H1 (cell line): ENCODE measurements around the gene MMAA. TPM values are rescaled to one million over a fixed set of nuclear protein-coding genes. Genes with fewer than 3 reads are reported as not detected.

Experiments used
- CTCF ChIA-PET: fragments of 300-600 bp; sonication (Branson Sonifier 250); formaldehyde crosslinking; loops from one replicate; lab custom pipeline; 2021; ENCODE audit not compliant: partially characterized antibody; lab: Charles Lee
- POLR2A ChIA-PET: fragments of 300-600 bp; sonication (Branson Sonifier 250); formaldehyde crosslinking; loops from one replicate; lab custom pipeline; 2021; ENCODE audit warnings: inconsistent platforms; ENCODE audit not compliant: partially characterized antibody; lab: Charles Lee
- DNase-seq, 2 experiments: peaks; one replicate each; pipeline versions ENCODE4 v3.0.0 to v3.0.0-alpha.2; 2010 to 2022; ENCODE audit warnings: low spot score in 2 of 2, low read depth in 1 of 2, mixed read lengths in 1 of 2
- FAIRE-seq: peaks from 2 replicates; lab custom pipeline; 2011; peaks lifted over from hg19 to GRCh38; lab: Jason Lieb, UNC
- H2AFZ ChIP-seq: 2 replicates; pipeline ENCODE4 v1.8.1; 2012; ENCODE audit warnings: low read length, inconsistent platforms
- H2AK5ac ChIP-seq: 2 replicates; pipeline ENCODE4 v1.6.1; 2013; ENCODE audit warnings: low read depth, low read length
- H2BK120ac ChIP-seq: replicated peaks from 2 replicates; pipeline ENCODE3; 2013; ENCODE audit warnings: low read depth, low read length, inconsistent platforms
- H2BK12ac ChIP-seq: 2 replicates; pipeline ENCODE4 v1.6.1; 2013; ENCODE audit warnings: low read depth, low read length
- H2BK15ac ChIP-seq: 2 replicates; pipeline ENCODE4 v1.6.1; 2013; ENCODE audit warnings: low read length
- H2BK20ac ChIP-seq: 2 replicates; pipeline ENCODE4 v1.6.1; 2013; ENCODE audit warnings: low read length
- H2BK5ac ChIP-seq: 2 replicates; pipeline ENCODE4 v1.6.1; 2013; ENCODE audit warnings: low read depth, low read length
- H3K14ac ChIP-seq: 2 replicates; pipeline ENCODE4 v1.6.1; 2013; ENCODE audit warnings: inconsistent platforms; ENCODE audit not compliant: insufficient read length
- H3K18ac ChIP-seq: 2 replicates; pipeline ENCODE4 v1.6.1; 2013; ENCODE audit warnings: low read length; ENCODE audit errors: extremely low read depth
- H3K23ac ChIP-seq: 2 replicates; pipeline ENCODE4 v1.6.1; 2013; ENCODE audit warnings: inconsistent platforms; ENCODE audit not compliant: insufficient read length
- H3K23me2 ChIP-seq: 2 replicates; pipeline ENCODE4 v1.6.1; 2013; ENCODE audit warnings: low read depth, low read length
- H3K27ac ChIP-seq: 2 replicates; pipeline ENCODE4 v1.6.1; 2011; ENCODE audit warnings: low read depth, low read length, inconsistent platforms
- H3K27me3 ChIP-seq, 4 experiments: replicated peaks in 1 of 4; 1 replicate in 1 of 4; 2 replicates in 3 of 4; pipeline versions ENCODE4 v1.6.1 to v1.8.1; 2011 to 2013; ENCODE audit warnings: low read length in 3 of 4, mild to moderate bottlenecking in 3 of 4, inconsistent platforms in 2 of 4, mixed read lengths in 2 of 4, moderate library complexity in 1 of 4; ENCODE audit not compliant: control insufficient read depth in 3 of 4, insufficient read depth in 3 of 4; ENCODE audit errors: extremely low read depth in 1 of 4
- H3K36me3 ChIP-seq, 4 experiments: 2 replicates each; pipeline versions ENCODE4 v1.6.1 to v1.8.1; 2011 to 2013; ENCODE audit warnings: mild to moderate bottlenecking in 4 of 4, low read length in 3 of 4, moderate library complexity in 2 of 4, control low read depth in 1 of 4, inconsistent platforms in 1 of 4; ENCODE audit not compliant: insufficient read depth in 4 of 4, control insufficient read depth in 2 of 4
- H3K4ac ChIP-seq: replicated peaks from 2 replicates; pipeline ENCODE3; 2013; ENCODE audit warnings: low read length, low read depth, mixed read lengths, inconsistent platforms; ENCODE audit not compliant: insufficient read length
- H3K4me1 ChIP-seq, 4 experiments: replicated peaks in 1 of 4; 1 replicate in 1 of 4; 2 replicates in 3 of 4; pipeline versions ENCODE4 v1.6.1 to v1.8.1; 2011 to 2013; ENCODE audit warnings: low read length in 3 of 4, inconsistent platforms in 2 of 4, mixed read lengths in 1 of 4; ENCODE audit not compliant: insufficient read depth in 4 of 4, control insufficient read depth in 3 of 4
- H3K4me2 ChIP-seq, 2 experiments: 2 replicates each; pipeline versions ENCODE4 v1.6.1 to v1.8.1; 2011 to 2013; ENCODE audit warnings: low read depth in 2 of 2, low read length in 2 of 2, control low read depth in 1 of 2, inconsistent platforms in 1 of 2, mild to moderate bottlenecking in 1 of 2; ENCODE audit not compliant: insufficient read depth in 1 of 2
- H3K4me3 ChIP-seq, 4 experiments: fragments of 200-600, 300-600 bp in 1 of 4; sonication (generic), shearing (Covaris generic), sonication (Bioruptor Twin) in 1 of 4; 2 replicates each; pipeline versions ENCODE4 v1.5.1 to v1.8.1; 2011 to 2016; ENCODE audit warnings: low read length in 4 of 4, low read depth in 3 of 4, control low read depth in 2 of 4, inconsistent platforms in 2 of 4, mild to moderate bottlenecking in 2 of 4, mixed read lengths in 1 of 4, moderate library complexity in 1 of 4; ENCODE audit not compliant: insufficient read depth in 2 of 4; ENCODE audit errors: extremely low read depth in 1 of 4
- H3K56ac ChIP-seq: replicated peaks from 2 replicates; pipeline ENCODE3; 2013; ENCODE audit warnings: low read depth, mild to moderate bottlenecking, mixed read lengths, low read length, inconsistent platforms; ENCODE audit not compliant: insufficient read length
- H3K79me1 ChIP-seq: 2 replicates; pipeline ENCODE4 v1.6.1; 2013; ENCODE audit warnings: low read depth, low read length, control low read depth
- H3K79me2 ChIP-seq, 2 experiments: 2 replicates each; pipeline versions ENCODE4 v1.6.1 to v1.8.1; 2012 to 2013; ENCODE audit warnings: low read length in 2 of 2, mild to moderate bottlenecking in 2 of 2, inconsistent platforms in 1 of 2; ENCODE audit not compliant: insufficient read depth in 2 of 2, control insufficient read depth in 1 of 2
- H3K9ac ChIP-seq, 4 experiments: replicated peaks in 1 of 4; 1 replicate in 1 of 4; 2 replicates in 3 of 4; pipeline versions ENCODE4 v1.6.1 to v1.8.1; 2011 to 2013; ENCODE audit warnings: low read depth in 3 of 4, low read length in 3 of 4, control low read depth in 2 of 4, mild to moderate bottlenecking in 2 of 4, moderate library complexity in 2 of 4, inconsistent platforms in 1 of 4; ENCODE audit errors: extremely low read depth in 1 of 4
- H3K9me3 ChIP-seq, 2 experiments: 2 replicates each; pipeline versions ENCODE4 v1.6.1 to v1.8.1; 2012 to 2013; ENCODE audit warnings: mild to moderate bottlenecking in 2 of 2, moderate library complexity in 2 of 2, control low read depth in 1 of 2, inconsistent platforms in 1 of 2, low read depth in 1 of 2, low read length in 1 of 2, mixed read lengths in 1 of 2; ENCODE audit not compliant: insufficient read depth in 2 of 2
- H4K20me1 ChIP-seq, 2 experiments: replicated peaks in 1 of 2; 2 replicates each; pipeline versions ENCODE3 to v1.8.1; 2011 to 2013; ENCODE audit warnings: inconsistent platforms in 2 of 2, low read length in 2 of 2, mild to moderate bottlenecking in 1 of 2; ENCODE audit not compliant: insufficient read depth in 2 of 2, control insufficient read depth in 1 of 2
- H4K5ac ChIP-seq: 2 replicates; pipeline ENCODE4 v1.6.1; 2013; ENCODE audit warnings: low read length, low read depth, mixed read lengths, inconsistent platforms; ENCODE audit not compliant: insufficient read length
- H4K8ac ChIP-seq: 2 replicates; pipeline ENCODE4 v1.8.0; 2013; ENCODE audit warnings: mild to moderate bottlenecking, moderate library complexity, low read length, inconsistent platforms; ENCODE audit not compliant: insufficient read depth; ENCODE audit errors: extremely low read depth
- H4K91ac ChIP-seq: replicated peaks from 2 replicates; pipeline ENCODE3; 2013; ENCODE audit warnings: low read length, mixed read lengths, inconsistent platforms; ENCODE audit not compliant: insufficient read length
- POLR2AphosphoS5 ChIP-seq: IDR thresholded peaks from 2 replicates; pipeline ENCODE4 v1.6.1; 2011; ENCODE audit warnings: low read depth, low read length
- POU5F1 ChIP-seq: IDR thresholded peaks from 2 replicates; pipeline ENCODE4 v1.6.1; 2011; ENCODE audit warnings: low read depth, mild to moderate bottlenecking, low read length, moderate library complexity
- TAF1 ChIP-seq: IDR thresholded peaks from 2 replicates; pipeline ENCODE4 v1.6.1; 2011; ENCODE audit warnings: mild to moderate bottlenecking, low read depth, low read length
- polyA plus RNA-seq, 7 experiments: library from polyadenylated mRNA; depleted of rRNA in 3 of 7; stranded (reverse) in 5 of 7; unstranded in 2 of 7; fragments of >200 nt in 5 of 7; fragments of 200-250 nt in 2 of 7; gene quantifications; 1 replicate in 5 of 7; 2 replicates in 1 of 7; 4 replicates in 1 of 7; pipeline versions ENCODE4 v1.2.1 to v1.2.3, GENCODE V29; 2011 to 2013; ENCODE audit warnings: missing spikeins in 2 of 7, mixed read lengths in 2 of 7
- total RNA-seq: library from RNA; stranded (reverse); fragmentation: NEBNext Ultra II Directional; extraction: Animal tissue kit (Norgen Biotek cat#: 25700); gene quantifications from 2 replicates; pipeline ENCODE4 v1.2.1, GENCODE V29; 2021

Gene MMAA
- total and polyA plus RNA-seq, 2 of the 8 experiments (the other 6 are each of a cell fraction or from before 2014, with no cell fraction given): 0.98 to 4.9 TPM

DNA sequence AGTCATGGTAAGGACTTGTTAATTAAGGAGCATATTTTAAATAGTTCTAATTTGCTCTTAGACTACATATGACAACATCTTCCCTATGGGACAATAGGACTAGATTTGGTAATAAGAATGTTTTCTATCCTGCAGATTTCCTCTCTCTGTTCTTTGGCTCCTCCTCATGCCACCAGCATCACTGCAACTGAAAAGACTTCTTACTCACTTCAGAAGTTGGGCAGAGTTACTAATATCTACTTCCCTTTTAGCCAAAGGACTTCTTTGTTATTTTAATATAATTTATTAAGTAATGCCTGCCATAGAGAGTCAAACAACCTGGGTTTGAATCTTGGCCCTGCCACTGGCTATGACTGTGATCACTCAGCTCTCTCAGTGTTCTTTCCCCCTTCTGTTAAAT, 16.4 kb downstream of the MMAA start:
- H3K4me1 ChIP-seq: peaks cover 0 to 8% (median 3%) of the 10 kb centered on the region in 4 experiments; a peak in 2 of 7 replicates
- no peak overlapping the region for H2BK20ac ChIP-seq
- no peak for DNase-seq
- H3K14ac ChIP-seq: no peak overlapping the region
- no peak overlapping the region for H2BK120ac ChIP-seq
- no peak overlapping the region for H2BK12ac ChIP-seq
- no peaks in the 10 kb centered on the region for H3K79me1 ChIP-seq
- no peaks in the 10 kb centered on the region for H3K36me3 ChIP-seq
- H4K91ac ChIP-seq: no peak overlapping the region
- no peak overlapping the region for H2BK15ac ChIP-seq
- no peaks in the 10 kb centered on the region for H3K9me3 ChIP-seq
- no peak overlapping the region for H2AK5ac ChIP-seq
- no peaks in the 10 kb centered on the region for H3K79me2 ChIP-seq
- no peak for FAIRE-seq
- H2BK5ac ChIP-seq: no peak overlapping the region
- no peak overlapping the region for H4K5ac ChIP-seq
- H4K20me1 ChIP-seq: no peaks in the 10 kb centered on the region
- POLR2A ChIA-PET: no interaction called here
- no peaks in the 10 kb centered on the region for H3K27me3 ChIP-seq
- H2AFZ ChIP-seq: peak overlapping the region; percentile 29; the same call in 1 of the 2 replicates
- H3K4ac ChIP-seq: no peak overlapping the region
- no peak overlapping the region for H3K9ac ChIP-seq
- CTCF ChIA-PET: interaction anchor here (1.0 to 1.8 kb wide), 2 partner anchors 10 to 12 kb away, joined by 4 read pairs; no protein-coding TSS in a partner anchor
- H3K23ac ChIP-seq: no peak overlapping the region
- TF ChIP-seq POU5F1: no peak
- no peak for TF ChIP-seq TAF1
- TF ChIP-seq POLR2AphosphoS5: no peak
- H3K23me2 ChIP-seq: no peaks in the 10 kb centered on the region
- no peak overlapping the region for H3K4me3 ChIP-seq
- no peak overlapping the region for H3K4me2 ChIP-seq
- H3K18ac ChIP-seq: no peak overlapping the region
- H4K8ac ChIP-seq: no peak overlapping the region
- no peak overlapping the region for H3K27ac ChIP-seq
- H3K56ac ChIP-seq: no peak overlapping the region
